ENCODE data around the gene ADAM22.
A peak's percentile ranks its signal among the peaks of the same experiment; 100 is the strongest.

ADAM22 gene

GRCh38 chr7:88219781-88220747 is 286.0 kb downstream of the ADAM22 start, which contains the start of gene SRI:
TSS of gene SRI (minus strand) at chr7:88220038. CDS start at chr7:88220026, 12 bp downstream.
- DNase-seq (peak; percentile 90), ATAC-seq (replicated peaks) (peak; percentile 70 to 75)
- H3K36me3 Mint-ChIP-seq, result peaks cover 5 to 19% of the 10 kb centered on the region in 2 donors
- peaks cover 0 to 4% of the 10 kb centered on the region in 2 donors for H3K27me3 Mint-ChIP-seq
- peak within 1 kb of the TSS; percentile 99 for H3K27ac Mint-ChIP-seq
- no peaks in the 10 kb centered on the region for H3K9me3 Mint-ChIP-seq
- H3K4me3 Mint-ChIP-seq, result peak within 1 kb of the TSS; percentile 91 to 92
- H3K4me1 Mint-ChIP-seq, result peaks cover 8 to 26% of the 10 kb centered on the region in 2 donors

GRCh38 chr7:88223265-88223664 is 289.2 kb downstream of the ADAM22 start:
- Mint-ChIP-seq H3K27ac (no peak overlapping the region), H3K4me1 (peaks cover 3 to 17% of the 10 kb centered on the region in 2 donors)

GRCh38 chr7:88224601-88225275 is 290.7 kb downstream of the ADAM22 start:
- Mint-ChIP-seq H3K4me1 (peaks cover 3 to 13% of the 10 kb centered on the region in 2 donors), H3K27ac (peak overlapping the region; percentile 25), H3K36me3 (no peaks in the 10 kb centered on the region), H3K4me3 (no peak overlapping the region), H3K9me3 (peaks cover 0 to 6% of the 10 kb centered on the region in 2 donors), H3K27me3 (peaks cover 0 to 13% of the 10 kb centered on the region in 2 donors)
- no peak for DNase-seq
- ATAC-seq (replicated peaks), result no peak

More at GRCh38 chr7:88223265-88223664, 289.2 kb downstream of the ADAM22 start:
- H3K9me3 Mint-ChIP-seq, result no peaks in the 10 kb centered on the region
- no peak for ATAC-seq (replicated peaks)
- no peak for DNase-seq
- H3K27me3 Mint-ChIP-seq, result peaks cover 0 to 4% of the 10 kb centered on the region in 2 donors
- peaks cover 3 to 7% of the 10 kb centered on the region in 2 donors for H3K36me3 Mint-ChIP-seq
- H3K4me3 Mint-ChIP-seq, result no peak overlapping the region

- H3K27ac Mint-ChIP-seq, result no peak overlapping the region
These were observed 292.1 kb downstream of the ADAM22 start for GRCh38 chr7:88226201-88226600.

GRCh38 chr7:88226886-88227516 is 292.9 kb downstream of the ADAM22 start:
- no peak for DNase-seq
- ATAC-seq (replicated peaks), result no peak
- H3K4me3 Mint-ChIP-seq, result no peak overlapping the region
- peaks cover 8 to 11% of the 10 kb centered on the region in 2 donors for H3K27me3 Mint-ChIP-seq
- H3K36me3 Mint-ChIP-seq, result no peaks in the 10 kb centered on the region
- H3K9me3 Mint-ChIP-seq, result peaks cover 0 to 6% of the 10 kb centered on the region in 2 donors
- H3K27ac Mint-ChIP-seq, result no peak overlapping the region
- no peaks in the 10 kb centered on the region for H3K4me1 Mint-ChIP-seq

More at GRCh38 chr7:88226201-88226600, 292.1 kb downstream of the ADAM22 start:
- Mint-ChIP-seq H3K4me3 (no peak overlapping the region), H3K9me3 (peaks cover 0 to 6% of the 10 kb centered on the region in 2 donors), H3K4me1 (peaks cover 2% of the 10 kb centered on the region in 2 donors), H3K36me3 (no peaks in the 10 kb centered on the region), H3K27me3 (peaks cover 7 to 10% of the 10 kb centered on the region in 2 donors)
- ATAC-seq (replicated peaks) (no peak), DNase-seq (no peak)

GRCh38 chr7:88229302-88229995 is 295.4 kb downstream of the ADAM22 start:
- Mint-ChIP-seq H3K4me3 (no peak overlapping the region), H3K9me3 (peaks cover 0 to 6% of the 10 kb centered on the region in 2 donors), H3K4me1 (no peaks in the 10 kb centered on the region), H3K27ac (no peak overlapping the region), H3K27me3 (peaks cover 8 to 15% of the 10 kb centered on the region in 2 donors), H3K36me3 (no peaks in the 10 kb centered on the region)
- ATAC-seq (replicated peaks) (no peak), DNase-seq (no peak)

GRCh38 chr7:88230646-88231045 is 296.6 kb downstream of the ADAM22 start:
- Mint-ChIP-seq H3K4me3 (no peak overlapping the region), H3K4me1 (no peaks in the 10 kb centered on the region), H3K9me3 (peaks cover 0 to 6% of the 10 kb centered on the region in 2 donors), H3K27me3 (peaks cover 16% of the 10 kb centered on the region in 2 donors), H3K36me3 (no peaks in the 10 kb centered on the region), H3K27ac (no peak overlapping the region)
- no peak for DNase-seq
- no peak for ATAC-seq (replicated peaks)

GRCh38 chr7:88233828-88234227 is 299.8 kb downstream of the ADAM22 start:
- ATAC-seq (replicated peaks), result no peak
- no peak overlapping the region for H3K4me3 Mint-ChIP-seq

GRCh38 chr7:88239852-88240251 is 305.8 kb downstream of the ADAM22 start:
- peaks cover 0 to 13% of the 10 kb centered on the region in 2 donors for H3K27me3 Mint-ChIP-seq
- DNase-seq, result no peak
- peaks cover 0 to 2% of the 10 kb centered on the region in 2 donors for H3K4me1 Mint-ChIP-seq
- H3K9me3 Mint-ChIP-seq, result no peaks in the 10 kb centered on the region
- H3K27ac Mint-ChIP-seq, result no peak overlapping the region
- no peak overlapping the region for H3K4me3 Mint-ChIP-seq
- H3K36me3 Mint-ChIP-seq, result no peaks in the 10 kb centered on the region
- no peak for ATAC-seq (replicated peaks)

More at GRCh38 chr7:88233828-88234227, 299.8 kb downstream of the ADAM22 start:
- peaks cover 0 to 3% of the 10 kb centered on the region in 2 donors for H3K9me3 Mint-ChIP-seq
- no peaks in the 10 kb centered on the region for H3K4me1 Mint-ChIP-seq
- peaks cover 16 to 17% of the 10 kb centered on the region in 2 donors for H3K27me3 Mint-ChIP-seq
- DNase-seq, result no peak
- H3K27ac Mint-ChIP-seq, result no peak overlapping the region
- no peaks in the 10 kb centered on the region for H3K36me3 Mint-ChIP-seq

GRCh38 chr7:88243345-88243909 is 309.4 kb downstream of the ADAM22 start:
- no peaks in the 10 kb centered on the region for H3K9me3 Mint-ChIP-seq
- peaks cover 8 to 16% of the 10 kb centered on the region in 2 donors for H3K27me3 Mint-ChIP-seq
- H3K36me3 Mint-ChIP-seq, result no peaks in the 10 kb centered on the region
- H3K27ac Mint-ChIP-seq, result no peak overlapping the region
- peaks cover 0 to 2% of the 10 kb centered on the region in 2 donors for H3K4me1 Mint-ChIP-seq
- no peak for DNase-seq
- no peak overlapping the region for H3K4me3 Mint-ChIP-seq
- peak; percentile 63 to 71 for ATAC-seq (replicated peaks)

GRCh38 chr7:88244258-88244657 is 310.2 kb downstream of the ADAM22 start:
- Mint-ChIP-seq H3K27ac (no peak overlapping the region), H3K36me3 (no peaks in the 10 kb centered on the region), H3K4me1 (peaks cover 0 to 2% of the 10 kb centered on the region in 2 donors), H3K9me3 (no peaks in the 10 kb centered on the region), H3K27me3 (peaks cover 8 to 16% of the 10 kb centered on the region in 2 donors), H3K4me3 (no peak overlapping the region)
- no peak for ATAC-seq (replicated peaks)
- no peak for DNase-seq

Measured in stimulated activated naive B cell treated with anti-CD40 and anti-IgM and Interleukin-4, amounts not matched to agents 10 μg/mL and 1 μg/mL and 100 μg/mL, for 72 hours (primary cell).